CD14-positive monocyte (primary cell): ENCODE results near the gene SLC12A8. TPM values are rescaled to one million over a fixed set of nuclear protein-coding genes. Genes with fewer than 3 reads are reported as not detected.

ENCODE experiments used
- DNase-seq, 3 donors: peaks; one replicate each; pipeline ENCODE4 v3.0.0-alpha.2; 2011 to 2022
- H2AFZ ChIP-seq: 2 replicates; pipeline ENCODE4 v1.6.0; 2012; ENCODE audit warnings: mild to moderate bottlenecking, low read depth, low read length, inconsistent platforms; ENCODE audit not compliant: insufficient read depth, poor library complexity, severe bottlenecking
- H3K27ac ChIP-seq, 2 donors: 1 replicate in 1 of 2; 2 replicates in 1 of 2; pipeline ENCODE4 v1.5.1; 2012 to 2013; ENCODE audit warnings: low read length in 2 of 2, control low read depth in 1 of 2, inconsistent platforms in 1 of 2, low read depth in 1 of 2, mild to moderate bottlenecking in 1 of 2
- H3K27me3 ChIP-seq, 2 donors: one replicate each; pipeline versions ENCODE4 v1.6.0 to v1.6.1; 2011 to 2013; ENCODE audit warnings: low read length in 2 of 2; ENCODE audit not compliant: control insufficient read depth in 2 of 2, insufficient read depth in 2 of 2
- H3K36me3 ChIP-seq, 2 donors: replicated peaks in 1 of 2; 1 replicate in 1 of 2; 2 replicates in 1 of 2; pipeline versions ENCODE4 v1.5.1 to v1.6.1; 2012 to 2013; ENCODE audit warnings: low read length in 2 of 2, control low read depth in 1 of 2, inconsistent platforms in 1 of 2, mild to moderate bottlenecking in 1 of 2; ENCODE audit not compliant: insufficient read depth in 2 of 2, control insufficient read depth in 1 of 2
- H3K4me1 ChIP-seq, 2 donors: 1 replicate in 1 of 2; 2 replicates in 1 of 2; pipeline versions ENCODE4 v1.5.1 to v1.6.1; 2012 to 2013; ENCODE audit warnings: low read length in 2 of 2, control low read depth in 1 of 2, inconsistent platforms in 1 of 2, mild to moderate bottlenecking in 1 of 2, moderate library complexity in 1 of 2; ENCODE audit not compliant: insufficient read depth in 2 of 2, control insufficient read depth in 1 of 2
- H3K4me2 ChIP-seq: replicated peaks from 2 replicates; pipeline ENCODE3; 2012; ENCODE audit warnings: low read length, moderate library complexity, mild to moderate bottlenecking; ENCODE audit not compliant: poor library complexity, severe bottlenecking; ENCODE audit errors: extremely low read depth
- H3K4me3 ChIP-seq, 3 experiments: fragments of 200-600 bp in 1 of 3; sonication (generic) in 1 of 3; replicated peaks in 1 of 3; 1 replicate in 2 of 3; 2 replicates in 1 of 3; pipeline ENCODE4 v1.5.1; 2011 to 2013; ENCODE audit warnings: low read length in 3 of 3, mild to moderate bottlenecking in 3 of 3, control low read depth in 2 of 3, low read depth in 2 of 3, inconsistent platforms in 1 of 3, moderate library complexity in 1 of 3
- H3K79me2 ChIP-seq: 2 replicates; pipeline ENCODE4 v1.6.0; 2012; ENCODE audit warnings: mild to moderate bottlenecking, control low read depth, inconsistent platforms, low read length, moderate library complexity; ENCODE audit not compliant: insufficient read depth
- H3K9ac ChIP-seq: 2 replicates; pipeline ENCODE4 v1.6.0; 2017; ENCODE audit warnings: low read length, mild to moderate bottlenecking; ENCODE audit not compliant: insufficient read depth, poor library complexity, severe bottlenecking
- H3K9me3 ChIP-seq, 2 donors: replicated peaks in 1 of 2; 1 replicate in 1 of 2; 2 replicates in 1 of 2; pipeline versions ENCODE4 v1.5.1 to v1.6.1; 2012 to 2013; ENCODE audit warnings: low read length in 2 of 2, control low read depth in 1 of 2; ENCODE audit not compliant: control insufficient read depth in 1 of 2, insufficient read depth in 1 of 2
- H4K20me1 ChIP-seq: 2 replicates; pipeline ENCODE4 v1.6.0; 2012; ENCODE audit warnings: mild to moderate bottlenecking, low read length, control low read depth, moderate library complexity; ENCODE audit not compliant: insufficient read depth
- H3K27ac Mint-ChIP-seq, 7 donors: one replicate each; pipeline ENCODE4 v1.8.0; 2020; ENCODE audit warnings: mild to moderate bottlenecking in 7 of 7, mixed read lengths in 7 of 7, moderate library complexity in 6 of 7, inconsistent platforms in 2 of 7
- H3K27me3 Mint-ChIP-seq, 3 donors: one replicate each; pipeline ENCODE4 v1.8.0; 2021 to 2022; ENCODE audit warnings: low read depth in 3 of 3, mild to moderate bottlenecking in 3 of 3, mixed read lengths in 3 of 3, moderate library complexity in 3 of 3, inconsistent platforms in 1 of 3
- H3K36me3 Mint-ChIP-seq, 2 donors: one replicate each; pipeline ENCODE4 v1.8.0; 2020; ENCODE audit warnings: mixed read lengths in 2 of 2, inconsistent platforms in 1 of 2, mild to moderate bottlenecking in 1 of 2
- H3K4me1 Mint-ChIP-seq: one replicate; pipeline ENCODE4 v1.8.0; 2020; ENCODE audit warnings: mild to moderate bottlenecking, mixed read lengths
- H3K4me3 Mint-ChIP-seq, 2 donors: one replicate each; pipeline ENCODE4 v1.8.0; 2020; ENCODE audit warnings: mild to moderate bottlenecking in 2 of 2, mixed read lengths in 2 of 2, moderate library complexity in 1 of 2
- H3K9me3 Mint-ChIP-seq, 7 donors: one replicate each; pipeline ENCODE4 v1.8.0; 2020 to 2022; ENCODE audit warnings: mixed read lengths in 7 of 7, mild to moderate bottlenecking in 6 of 7, moderate library complexity in 6 of 7, inconsistent platforms in 2 of 7
- CTCF ChIP-seq: fragments of 200-600 bp; IDR thresholded peaks from one replicate; pipeline ENCODE4 v1.8.0; 2022; ENCODE audit warnings: antibody characterized with exemption, mild to moderate bottlenecking
- WGBS: methylation state at CpG from one replicate; pipeline ENCODE4 v1.1.5; 2013; ENCODE audit warnings: missing lambda C conversion rate; ENCODE audit not compliant: insufficient coverage; 5-methylcytosine and 5-hydroxymethylcytosine counted together
- intact Hi-C, 2 donors: fragments of 100-400 bp; cut with micrococcal nuclease; formaldehyde crosslinking; loops; one replicate each; pipeline versions ENCODE4 v1.15.0 to v1.15.1; 2023
- polyA plus RNA-seq, 3 donors: library from polyadenylated mRNA; depleted of rRNA in 1 of 3; unstranded in 2 of 3; stranded (reverse) in 1 of 3; fragments of 300-500 nt in 2 of 3; fragments of >200 nt in 1 of 3; fragmentation: Illumina TruSeq in 2 of 3; gene quantifications; 1 replicate in 2 of 3; 2 replicates in 1 of 3; pipeline ENCODE4 v1.2.3, GENCODE V29; 2012 to 2021

The SLC12A8 gene
- polyA plus RNA-seq, 3 donors: 0.23 to 0.46 (median 0.35) TPM

- H3K36me3 Mint-ChIP-seq: peaks cover 2 to 4% of the 10 kb centered on the region in 2 donors
- H3K4me3 Mint-ChIP-seq: peak overlapping the region; percentile 56 to 72
- H3K4me1 Mint-ChIP-seq: peaks cover 58% of the 10 kb centered on the region
- Histone ChIP-seq H3K9me3 (no peaks in the 10 kb centered on the region), H3K4me2 (peak overlapping the region; percentile 67), H2AFZ (peak overlapping the region; percentile 86), H4K20me1 (no peaks in the 10 kb centered on the region), H3K4me3 (peak overlapping the region in 1 of 3 experiments; percentile 58), H3K79me2 (no peaks in the 10 kb centered on the region), H3K4me1 (peaks cover 50 to 53% of the 10 kb centered on the region in 2 donors), H3K27me3 (no peaks in the 10 kb centered on the region), H3K36me3 (no peaks in the 10 kb centered on the region), H3K27ac (peak overlapping the region; percentile 29 to 81), H3K9ac (peak overlapping the region; percentile 48)
- WGBS: 42% methylated on average over 8 of the region's 15 CpGs
- TF ChIP-seq CTCF: no peak
- DNase-seq: peak; percentile 59 to 77 (median 71)
- intact Hi-C loops: loop anchor here in 1 of 2 donors (5.0 kb wide), 2 partner anchors 52 to 107 kb away; partner anchors contain the start of gene HEG1
- H3K27ac Mint-ChIP-seq: peak overlapping the region; percentile 50 to 89 (median 77)
- peaks cover 1 to 6% (median 2%) of the 10 kb centered on the region in 3 donors for H3K27me3 Mint-ChIP-seq
- H3K9me3 Mint-ChIP-seq: peaks cover 0 to 4% (median 0%) of the 10 kb centered on the region in 7 donors
These were observed 48.6 kb downstream of the SLC12A8 start for GRCh38 chr3:125163739-125164601.

- no peak for DNase-seq
- Histone ChIP-seq H2AFZ (peak overlapping the region; percentile 42), H3K36me3 (no peaks in the 10 kb centered on the region), H4K20me1 (no peaks in the 10 kb centered on the region), H3K27me3 (no peaks in the 10 kb centered on the region), H3K4me2 (peak overlapping the region; percentile 43), H3K9me3 (no peaks in the 10 kb centered on the region), H3K4me1 (peaks cover 50 to 52% of the 10 kb centered on the region in 2 donors), H3K79me2 (no peaks in the 10 kb centered on the region), H3K27ac (peak overlapping the region in 1 of 2 donors; percentile 24), H3K9ac (no peak overlapping the region), H3K4me3 (peak overlapping the region in 1 of 3 experiments; percentile 31)
- no peak for TF ChIP-seq CTCF
- Mint-ChIP-seq H3K4me3 (peak overlapping the region; percentile 5 to 40), H3K36me3 (peaks cover 2 to 4% of the 10 kb centered on the region in 2 donors), H3K27ac (peak overlapping the region in 5 of 7 donors; percentile 51 to 71 (median 61)), H3K27me3 (peaks cover 3 to 6% (median 3%) of the 10 kb centered on the region in 3 donors), H3K4me1 (peaks cover 55% of the 10 kb centered on the region), H3K9me3 (peaks cover 0 to 3% (median 0%) of the 10 kb centered on the region in 7 donors)
- 56% methylated on average over 12 of the region's 12 CpGs for WGBS
- intact Hi-C loops: loop anchor here in 1 of 2 donors (5.0 kb wide), 2 partner anchors 49 to 104 kb away; partner anchors contain the start of gene HEG1
These were observed 50.8 kb downstream of the SLC12A8 start for GRCh38 chr3:125161607-125162219.
